Erythroblast (primary cell): ENCODE measurements around the gene DIAPH2.

ENCODE experiments used
- DNase-seq, 2 experiments: peaks; one replicate each; lab custom pipeline; 2025; lab: John Stamatoyannopoulos, UW
- GATA1 ChIP-seq: IDR thresholded peaks from 2 replicates; pipeline ENCODE4 v1.6.1; 2011; ENCODE audit warnings: low read depth, mild to moderate bottlenecking, control low read depth, low read length, moderate library complexity
- POLR2A ChIP-seq: IDR thresholded peaks from 2 replicates; pipeline ENCODE4 v1.6.1; 2011; ENCODE audit warnings: mild to moderate bottlenecking, low read length

The DIAPH2 gene

GRCh38 chrX:97594646-97595224, 910.1 kb downstream of the DIAPH2 start:
- no peak for DNase-seq
- TF ChIP-seq POLR2A (no peak), GATA1 (no peak)

GRCh38 chrX:97597954-97598353, 913.3 kb downstream of the DIAPH2 start:
- DNase-seq = no peak
- no peak for TF ChIP-seq GATA1
- no peak for TF ChIP-seq POLR2A

- TF ChIP-seq GATA1 (no peak), POLR2A (no peak)
- DNase-seq = no peak
Measured at GRCh38 chrX:97602465-97603258, 918.0 kb downstream of the DIAPH2 start.

GRCh38 chrX:97605271-97605670, 920.6 kb downstream of the DIAPH2 start:
- TF ChIP-seq GATA1 = no peak
- TF ChIP-seq POLR2A = no peak
- DNase-seq = no peak

- DNase-seq = no peak
- TF ChIP-seq GATA1 (no peak), POLR2A (no peak)
Measured at GRCh38 chrX:97609357-97609756, 924.7 kb downstream of the DIAPH2 start.

GRCh38 chrX:97609938-97610337, 925.3 kb downstream of the DIAPH2 start:
- DNase-seq = no peak
- TF ChIP-seq POLR2A (no peak), GATA1 (no peak)

GRCh38 chrX:97616883-97617530, 932.4 kb downstream of the DIAPH2 start:
- DNase-seq = peak in 1 of 2 experiments; percentile 0
- TF ChIP-seq GATA1 = no peak
- no peak for TF ChIP-seq POLR2A

- TF ChIP-seq POLR2A (no peak), GATA1 (no peak)
- no peak for DNase-seq
Measured at GRCh38 chrX:97619499-97619898, 934.9 kb downstream of the DIAPH2 start.

GRCh38 chrX:97622111-97622510, 937.5 kb downstream of the DIAPH2 start:
- TF ChIP-seq GATA1 (no peak), POLR2A (no peak)
- no peak for DNase-seq

- no peak for DNase-seq
- TF ChIP-seq POLR2A (no peak), GATA1 (no peak)
Measured at GRCh38 chrX:97628326-97628725, 943.7 kb downstream of the DIAPH2 start.

GRCh38 chrX:97628807-97629596, 944.4 kb downstream of the DIAPH2 start:
- TF ChIP-seq GATA1 (no peak), POLR2A (no peak)
- DNase-seq = no peak

- no peak for TF ChIP-seq GATA1
- TF ChIP-seq POLR2A = no peak
- no peak for DNase-seq
Measured at GRCh38 chrX:97629597-97629985, 944.9 kb downstream of the DIAPH2 start.

GRCh38 chrX:97633798-97634197, 949.2 kb downstream of the DIAPH2 start:
- no peak for DNase-seq
- TF ChIP-seq POLR2A (no peak), GATA1 (no peak)

GRCh38 chrX:97636473-97637140, 952.0 kb downstream of the DIAPH2 start:
- no peak for TF ChIP-seq POLR2A
- no peak for TF ChIP-seq GATA1
- DNase-seq = no peak
